Lower lobe of right lung (tissue), 2 donors: ENCODE data around the gene IL12A. TPM values are rescaled to one million over a fixed set of nuclear protein-coding genes. Genes with fewer than 3 reads are reported as not detected.

Experiments used
- ATAC-seq, 2 donors: fragments of 200-7000 bp; cut with Tn5 transposase; one replicate each; pipeline ENCODE4 v1.9.1; 2020 to 2022; ENCODE audit warnings: mild to moderate bottlenecking in 2 of 2, moderate library complexity in 2 of 2
- DNase-seq: peaks from one replicate; pipeline ENCODE4 v3.0.0-alpha.2; 2020
- H3K27ac ChIP-seq: fragments of 200-600 bp; one replicate; pipeline ENCODE4 v1.8.0; 2022
- H3K27me3 ChIP-seq: fragments of 200-600 bp; one replicate; pipeline ENCODE4 v1.8.0; 2022; ENCODE audit warnings: low read depth
- H3K36me3 ChIP-seq: fragments of 200-600 bp; one replicate; pipeline ENCODE4 v1.8.0; 2022; ENCODE audit warnings: mild to moderate bottlenecking
- H3K4me1 ChIP-seq: fragments of 200-600 bp; one replicate; pipeline ENCODE4 v1.8.0; 2022
- H3K4me3 ChIP-seq: fragments of 200-600 bp; one replicate; pipeline ENCODE4 v1.8.0; 2022; ENCODE audit warnings: mild to moderate bottlenecking
- H3K9me3 ChIP-seq: fragments of 200-600 bp; one replicate; pipeline ENCODE4 v1.8.0; 2022
- intact Hi-C: fragments of 100-400 bp; cut with DNase I; formaldehyde crosslinking; loops from one replicate; pipeline ENCODE4 v1.11.0; 2022
- total RNA-seq: library from RNA; stranded (reverse); fragmentation: NEBNext Ultra II Directional; extraction: Animal tissue kit (Norgen Biotek cat#: 25700); gene quantifications from one replicate; pipeline ENCODE4 v1.2.1, GENCODE V29; 2021
- TF ChIP-seq, protein P1 (sequence below): fragments of 200-600 bp; IDR thresholded peaks from one replicate; pipeline ENCODE4 v1.8.0; 2022; ENCODE audit warnings: antibody characterized with exemption, mild to moderate bottlenecking
- donor health status: DM: no; HTN: yes; CAD: no; lungs with severe emphysema.

IL12A gene
- total RNA-seq, 1 donor from 2014 or later = 2.9 TPM

DNA sequence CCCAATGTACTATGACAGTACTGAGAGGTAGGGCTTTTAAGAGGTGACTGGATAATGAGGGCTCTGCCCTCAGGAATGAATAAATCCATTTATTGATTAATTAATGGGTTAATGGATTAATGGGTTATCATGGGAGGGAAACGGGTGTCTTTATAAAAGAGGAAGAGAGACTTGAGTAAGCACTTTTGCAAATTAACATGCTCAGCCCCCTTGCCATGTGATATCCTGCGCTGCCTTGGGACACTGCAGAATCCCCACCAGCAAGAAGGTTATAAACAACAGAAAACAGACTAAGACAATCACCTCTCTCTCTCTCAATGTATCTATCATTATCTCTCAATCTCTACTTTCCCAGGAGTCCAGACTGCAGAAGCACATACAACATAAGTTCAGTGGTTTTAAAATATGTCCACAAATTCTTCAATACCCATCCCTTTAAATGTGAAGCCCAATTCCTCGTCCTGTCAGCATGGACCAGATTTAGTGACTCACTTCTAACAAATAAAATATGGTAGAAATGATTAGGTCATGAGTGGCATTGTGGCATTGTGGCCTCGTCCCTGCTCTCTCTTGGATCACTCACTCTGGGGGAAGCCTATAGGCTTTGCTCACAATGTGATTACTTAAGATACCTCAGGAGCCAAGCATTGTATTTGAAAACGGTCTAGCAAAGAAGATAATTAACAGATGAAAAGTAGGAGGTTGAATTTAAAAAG, 40.0 kb upstream of the IL12A start:
- no peaks in the 10 kb centered on the region for H3K4me1 ChIP-seq
- DNase-seq = no peak
- no peaks in the 10 kb centered on the region for H3K9me3 ChIP-seq
- TF ChIP-seq, protein P1, sequence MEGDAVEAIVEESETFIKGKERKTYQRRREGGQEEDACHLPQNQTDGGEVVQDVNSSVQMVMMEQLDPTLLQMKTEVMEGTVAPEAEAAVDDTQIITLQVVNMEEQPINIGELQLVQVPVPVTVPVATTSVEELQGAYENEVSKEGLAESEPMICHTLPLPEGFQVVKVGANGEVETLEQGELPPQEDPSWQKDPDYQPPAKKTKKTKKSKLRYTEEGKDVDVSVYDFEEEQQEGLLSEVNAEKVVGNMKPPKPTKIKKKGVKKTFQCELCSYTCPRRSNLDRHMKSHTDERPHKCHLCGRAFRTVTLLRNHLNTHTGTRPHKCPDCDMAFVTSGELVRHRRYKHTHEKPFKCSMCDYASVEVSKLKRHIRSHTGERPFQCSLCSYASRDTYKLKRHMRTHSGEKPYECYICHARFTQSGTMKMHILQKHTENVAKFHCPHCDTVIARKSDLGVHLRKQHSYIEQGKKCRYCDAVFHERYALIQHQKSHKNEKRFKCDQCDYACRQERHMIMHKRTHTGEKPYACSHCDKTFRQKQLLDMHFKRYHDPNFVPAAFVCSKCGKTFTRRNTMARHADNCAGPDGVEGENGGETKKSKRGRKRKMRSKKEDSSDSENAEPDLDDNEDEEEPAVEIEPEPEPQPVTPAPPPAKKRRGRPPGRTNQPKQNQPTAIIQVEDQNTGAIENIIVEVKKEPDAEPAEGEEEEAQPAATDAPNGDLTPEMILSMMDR = no peak
- no peak overlapping the region for H3K4me3 ChIP-seq
- no peaks in the 10 kb centered on the region for H3K27me3 ChIP-seq
- intact Hi-C loops = no loop called here
- no peak for ATAC-seq
- no peak overlapping the region for H3K27ac ChIP-seq
- no peaks in the 10 kb centered on the region for H3K36me3 ChIP-seq

DNA sequence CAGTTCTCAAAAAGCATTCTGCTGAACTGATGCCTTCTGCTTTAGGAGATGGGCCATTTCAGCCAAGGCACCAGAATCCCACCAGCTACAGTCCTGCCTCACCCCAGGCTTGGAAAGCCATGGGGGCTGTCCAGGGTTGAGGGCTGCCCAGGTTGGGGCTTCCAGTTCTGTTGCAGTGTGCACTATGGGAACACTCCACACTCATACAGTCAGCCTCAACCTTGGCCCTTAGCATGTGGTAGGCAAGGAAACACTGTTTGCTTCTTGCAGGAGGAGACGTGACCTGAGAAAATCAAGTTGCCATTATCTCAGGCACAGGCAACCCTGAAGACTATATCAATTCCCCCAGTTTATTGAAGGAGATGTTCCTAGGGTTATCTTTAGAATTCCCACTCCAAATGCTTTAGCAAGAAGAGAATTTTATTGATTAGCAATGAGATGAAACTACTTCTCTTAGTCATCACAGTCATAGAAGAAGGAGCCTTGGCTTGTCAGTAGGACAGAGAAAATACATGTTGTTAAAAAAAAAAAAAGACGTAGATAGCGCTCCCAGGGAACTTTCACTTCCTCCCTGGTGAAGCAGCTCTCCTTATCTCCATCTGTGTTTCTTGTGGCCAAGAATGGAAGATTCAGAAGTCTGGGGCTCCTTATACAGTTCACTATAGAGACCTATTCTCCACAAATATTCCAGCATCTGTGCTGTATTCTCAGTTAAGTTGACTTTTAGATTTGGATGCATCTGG, 38.3 kb upstream of the IL12A start:
- ATAC-seq = no peak
- no peaks in the 10 kb centered on the region for H3K27me3 ChIP-seq
- TF ChIP-seq, protein P1 = no peak

DNA sequence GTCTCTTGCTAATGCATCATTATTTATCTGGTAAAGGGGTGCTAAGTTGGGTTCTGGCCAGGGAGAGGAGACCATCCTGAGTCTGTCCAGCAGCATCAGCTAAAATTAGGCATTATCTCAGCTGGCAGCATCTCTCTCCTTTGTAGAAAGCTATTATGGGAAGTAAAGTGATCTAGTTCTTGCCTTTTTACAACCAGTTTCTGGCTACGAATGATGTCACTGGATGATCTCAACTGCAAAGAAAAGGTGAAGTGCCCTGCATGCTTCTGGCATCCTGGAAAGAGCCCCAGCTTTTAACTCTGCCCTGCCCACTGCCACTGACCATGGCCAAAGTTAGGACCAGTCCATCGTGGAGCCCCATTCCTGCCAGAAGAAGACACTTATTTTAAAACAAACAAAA, 37.1 kb upstream of the IL12A start:
- no peak for DNase-seq
- Histone ChIP-seq H3K4me3 (no peak overlapping the region), H3K36me3 (no peaks in the 10 kb centered on the region), H3K27ac (no peak overlapping the region), H3K9me3 (no peaks in the 10 kb centered on the region), H3K27me3 (no peaks in the 10 kb centered on the region), H3K4me1 (no peaks in the 10 kb centered on the region)
- TF ChIP-seq, protein P1 = no peak
- ATAC-seq = no peak
- intact Hi-C loops = no loop called here

More for the DNA sequence above, 38.3 kb upstream of the IL12A start:
- DNase-seq = no peak
- Histone ChIP-seq H3K9me3 (no peaks in the 10 kb centered on the region), H3K4me1 (no peaks in the 10 kb centered on the region), H3K36me3 (no peaks in the 10 kb centered on the region), H3K27ac (no peak overlapping the region), H3K4me3 (no peak overlapping the region)
- intact Hi-C loops = no loop called here

DNA sequence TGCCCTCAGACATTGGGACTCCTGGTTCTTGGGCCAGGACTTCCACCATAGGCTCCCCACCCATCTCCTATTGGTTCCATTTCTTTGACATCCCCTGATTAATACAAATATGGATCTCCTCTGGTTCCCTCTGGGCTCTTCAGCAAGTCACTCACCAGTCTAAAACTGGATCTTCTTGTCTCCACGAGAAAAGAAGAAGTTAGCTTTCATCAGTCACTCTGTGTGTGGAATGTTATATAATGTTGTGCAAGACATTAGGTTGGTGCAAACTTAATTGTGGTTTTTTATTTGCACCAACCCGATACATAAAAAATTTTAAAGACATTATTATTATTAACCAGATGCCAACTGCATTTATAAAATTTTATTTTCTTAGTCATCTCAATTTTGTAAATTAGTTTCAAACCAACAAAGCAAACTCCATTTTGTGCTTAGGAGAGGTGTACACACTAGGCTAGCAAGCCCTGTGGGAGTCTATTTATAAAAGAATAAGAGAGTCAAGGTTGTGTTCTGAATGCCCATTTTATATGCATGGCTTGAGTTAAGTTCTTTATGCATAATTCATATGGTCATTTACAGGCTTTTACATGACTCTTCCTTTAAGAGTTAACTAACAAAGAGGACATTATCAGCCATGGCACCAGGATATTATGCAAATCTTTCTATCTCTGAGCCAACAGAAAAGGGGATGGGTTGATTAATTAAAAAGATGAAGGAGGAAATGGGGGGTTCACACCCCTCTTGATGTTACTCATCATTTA, 35.1 kb upstream of the IL12A start:
- Histone ChIP-seq H3K4me1 (no peaks in the 10 kb centered on the region), H3K36me3 (no peaks in the 10 kb centered on the region), H3K27me3 (no peaks in the 10 kb centered on the region), H3K27ac (no peak overlapping the region), H3K4me3 (no peak overlapping the region), H3K9me3 (no peaks in the 10 kb centered on the region)
- DNase-seq (no peak), ATAC-seq (no peak)
- TF ChIP-seq, protein P1 = no peak
- intact Hi-C loops = no loop called here

DNA sequence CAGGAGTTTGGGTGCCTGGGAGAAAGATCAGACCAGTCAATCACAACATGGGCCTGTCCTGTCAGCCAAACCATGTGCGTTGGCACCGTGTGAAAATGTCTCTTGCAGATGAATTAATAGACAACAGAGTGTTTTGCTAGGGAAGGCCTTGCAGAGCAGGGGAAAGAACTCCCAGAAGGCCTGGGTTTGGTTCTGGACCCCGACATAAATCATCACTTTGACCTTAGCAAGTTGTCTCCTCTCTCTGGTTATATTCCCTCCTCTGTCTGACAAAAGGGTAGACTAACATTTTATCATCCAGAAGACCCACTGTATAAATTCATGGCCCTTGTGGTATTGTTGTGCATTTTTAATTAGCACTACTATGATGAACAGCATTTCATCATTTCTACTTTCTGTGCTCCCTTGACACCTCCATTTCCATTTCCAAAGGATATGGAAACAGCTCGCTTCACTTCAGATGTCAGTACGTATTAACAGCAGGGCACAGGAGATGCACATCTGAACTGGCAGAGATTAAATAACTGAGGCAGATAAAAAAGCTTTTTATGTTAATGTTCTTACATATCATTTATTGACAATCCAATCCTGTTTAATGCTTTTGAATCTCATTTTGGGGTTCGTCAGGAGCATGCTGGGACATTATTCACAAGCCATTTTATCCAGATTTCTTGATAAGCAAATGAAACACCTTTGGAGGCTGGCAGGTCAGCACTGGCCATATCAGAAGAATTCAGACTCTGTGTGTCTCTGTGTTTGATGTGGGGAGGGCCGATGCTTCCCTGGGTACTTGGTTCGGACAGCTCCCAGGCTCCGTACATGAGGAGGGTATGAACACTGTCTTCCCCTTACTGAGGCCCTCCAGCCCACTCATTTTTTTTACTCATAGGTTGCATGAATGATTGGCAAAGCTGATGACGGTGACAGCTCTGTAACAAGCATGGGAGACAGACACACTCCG, 28.2 kb upstream of the IL12A start:
- DNase-seq (no peak), ATAC-seq (no peak)
- Histone ChIP-seq H3K27me3 (no peaks in the 10 kb centered on the region), H3K4me1 (no peaks in the 10 kb centered on the region), H3K27ac (no peak overlapping the region), H3K9me3 (no peaks in the 10 kb centered on the region), H3K4me3 (no peak overlapping the region), H3K36me3 (no peaks in the 10 kb centered on the region)
- intact Hi-C loops = no loop called here
- TF ChIP-seq, protein P1 = no peak
